Activated naive CD4-positive, alpha-beta T cell treated with anti-CD3 and anti-CD28 coated beads, Interleukin-2, amount 50 U/mL, for 16 hours (primary cell): ENCODE data around the gene VWA3A.
"Not testable (repeated sequence)": the region's sequence is repeated elsewhere in the genome, so short reads cannot be mapped to it uniquely, and the experiment has no call there.

Experiments
- DNase-seq: peaks from one replicate; pipeline ENCODE4 v3.0.0-alpha.2; 2020

Gene VWA3A

DNA sequence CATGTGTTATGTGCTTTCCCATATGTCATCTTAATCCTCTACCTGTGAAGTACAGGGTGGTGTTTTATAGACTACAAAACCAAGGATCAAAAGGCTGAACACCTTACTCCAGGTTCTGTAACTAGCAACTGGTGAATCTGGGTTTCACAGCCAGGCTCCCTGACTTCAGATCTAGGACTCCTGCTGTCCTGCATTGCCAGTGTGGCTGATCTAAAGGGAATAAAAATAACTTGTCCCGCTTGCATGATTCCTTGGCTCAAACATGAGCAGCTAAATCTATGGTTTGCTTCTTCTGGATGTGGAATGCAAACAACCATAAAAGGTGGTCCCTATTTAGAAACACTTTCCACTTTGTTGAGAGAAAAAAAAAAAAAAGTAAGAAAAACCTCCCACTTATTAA is 3.7 kb upstream of the VWA3A start:
- no peak for DNase-seq

DNA sequence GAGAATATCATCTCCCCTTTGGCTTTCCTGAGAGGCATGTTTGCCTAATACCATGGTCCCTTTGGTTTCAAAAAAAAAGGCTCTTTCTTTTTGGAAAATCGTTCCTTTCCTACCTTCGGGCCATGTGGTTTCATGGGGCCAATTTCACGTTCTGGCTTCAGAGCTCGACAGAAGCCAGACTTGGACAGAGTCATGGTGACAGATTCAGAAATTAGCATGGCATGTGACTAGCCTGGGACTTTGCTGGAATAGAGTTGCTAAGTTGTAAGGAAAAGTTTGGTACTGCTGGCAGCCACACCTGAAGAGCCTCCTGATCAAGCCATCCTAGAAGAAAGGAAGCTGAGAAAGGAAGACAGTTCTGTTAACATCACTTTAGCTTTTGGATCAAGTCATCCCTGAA is 2.4 kb upstream of the VWA3A start:
- DNase-seq: no peak

DNA sequence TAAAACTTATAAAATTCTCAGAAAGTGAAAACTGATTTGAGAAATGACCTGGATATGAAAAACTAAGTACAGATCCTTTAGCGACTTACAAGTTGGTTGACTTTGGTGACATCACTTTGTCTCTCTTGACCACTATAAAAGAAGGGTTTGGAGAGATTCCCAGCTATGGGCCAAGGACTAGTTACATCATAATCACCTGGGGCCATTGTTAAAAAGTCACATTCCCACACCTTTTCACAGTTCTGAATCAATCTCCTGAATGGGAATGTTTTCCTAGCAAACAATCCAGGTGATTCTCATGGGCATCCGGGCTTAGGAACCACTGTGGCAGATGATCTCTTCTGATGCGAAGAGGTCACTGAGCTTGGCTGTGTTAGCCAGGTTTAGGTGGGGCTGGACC is 620 bp upstream of the VWA3A start:
- DNase-seq: no peak

DNA sequence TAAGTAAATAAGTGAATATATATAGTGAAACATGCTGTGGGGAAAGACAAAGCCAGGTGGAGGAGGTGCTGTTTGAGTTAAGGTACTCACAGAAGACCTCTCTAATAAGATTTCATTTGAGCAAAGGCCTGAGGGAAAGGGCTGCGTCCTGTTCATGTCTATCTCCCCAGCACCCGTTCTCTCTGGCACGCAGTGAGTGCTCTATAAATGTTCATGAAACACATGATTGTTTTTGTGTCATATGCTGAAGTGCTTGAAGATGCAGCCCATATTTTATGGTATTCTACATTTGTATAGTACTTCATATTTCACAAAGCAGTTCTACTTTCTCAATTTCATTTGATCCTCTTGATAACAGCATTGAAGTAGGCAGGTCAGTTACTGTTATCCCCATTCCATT is 990 bp downstream of the VWA3A start:
- no peak for DNase-seq

DNA sequence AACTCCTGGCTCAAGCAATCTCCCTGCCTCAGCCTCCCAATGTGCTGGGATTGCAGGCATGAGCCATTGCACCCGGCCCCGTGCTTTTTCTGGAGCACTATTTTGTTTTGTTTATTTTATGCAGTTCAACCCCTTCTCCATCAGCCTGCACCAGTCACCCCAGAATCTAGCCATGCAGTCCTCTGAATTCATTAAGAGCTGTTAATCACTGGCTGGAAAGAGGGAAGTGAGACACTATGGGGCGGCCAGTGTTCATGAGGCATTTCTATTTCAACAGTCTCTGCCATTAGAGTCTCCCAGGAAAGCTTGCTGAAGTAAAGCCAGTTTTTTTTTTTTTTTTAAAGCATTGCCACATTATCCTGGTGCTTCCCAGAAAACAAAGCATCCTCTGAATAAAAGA is 1.7 kb downstream of the VWA3A start:
- DNase-seq: no peak

DNA sequence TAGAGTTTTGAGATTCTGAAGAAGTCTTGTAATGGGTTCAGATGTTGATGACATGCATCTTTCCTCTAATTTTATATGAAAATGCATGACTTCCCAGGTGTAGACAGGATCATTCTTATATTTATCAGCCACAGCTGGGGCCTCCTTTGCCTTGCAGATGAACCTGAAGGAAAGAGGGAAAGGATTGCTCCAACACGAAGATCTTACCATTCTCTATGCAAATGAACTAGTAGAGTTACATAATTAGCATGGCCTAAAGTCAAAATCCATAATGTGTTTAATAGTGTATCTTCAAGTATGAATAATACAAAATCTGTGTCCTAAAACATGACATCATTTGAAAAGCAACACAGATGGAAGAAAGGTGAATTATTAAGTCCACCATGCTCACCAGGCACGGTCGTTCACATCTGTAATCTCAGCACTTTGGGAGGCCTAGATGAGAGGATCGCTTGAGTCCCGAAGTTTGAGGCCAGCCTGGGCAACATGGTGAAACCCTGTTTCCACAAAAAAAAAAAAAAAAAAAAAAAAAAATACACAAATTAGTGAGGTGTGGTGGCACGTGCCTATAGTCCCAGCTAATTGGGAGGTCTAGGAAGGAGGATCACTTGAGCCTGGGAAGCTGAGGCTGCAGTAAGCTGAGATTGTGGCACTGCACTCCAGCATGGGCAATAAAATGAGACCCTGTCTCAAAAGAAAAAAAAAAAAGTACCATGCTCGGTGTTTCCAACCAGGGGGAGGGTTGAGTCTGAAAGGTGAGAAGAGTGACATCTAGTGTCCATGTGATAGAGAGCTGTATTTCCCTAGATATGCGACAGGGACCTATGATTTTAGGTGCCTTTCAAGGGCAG is 6.3 kb downstream of the VWA3A start:
- no peak for DNase-seq

DNA sequence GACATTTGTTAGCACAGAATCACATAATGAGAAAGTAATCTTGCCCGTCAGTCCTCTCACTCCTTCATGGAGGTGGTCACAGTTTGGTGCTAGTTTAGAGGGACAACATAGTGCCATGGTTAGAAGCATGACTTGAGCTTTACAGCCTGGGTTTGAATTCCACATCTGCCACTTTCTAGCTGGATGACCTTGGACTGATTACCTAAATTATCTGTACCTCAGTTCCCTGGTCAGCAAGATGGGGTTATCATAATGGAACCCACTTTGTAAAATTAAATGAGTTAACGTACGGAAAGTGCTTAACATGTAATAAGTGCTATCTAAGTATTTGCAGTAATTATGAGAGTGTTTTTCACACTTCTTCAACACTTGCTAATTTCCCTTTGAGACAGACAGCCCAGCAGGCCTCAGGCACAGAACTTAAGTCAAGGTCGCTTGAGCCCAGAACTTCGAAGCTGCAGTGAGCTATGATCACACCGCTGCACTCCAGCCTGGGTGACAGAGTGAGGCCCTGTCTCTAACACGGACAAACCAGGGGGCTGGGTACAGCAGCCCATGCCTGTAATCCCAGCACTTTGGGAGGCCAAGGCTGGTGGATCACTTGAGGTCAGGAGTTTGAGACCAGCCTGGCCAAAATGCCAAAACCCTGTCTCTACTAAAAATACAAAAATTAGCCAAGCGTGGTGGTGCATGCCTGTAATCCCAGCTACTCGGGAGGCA is 7.1 kb downstream of the VWA3A start:
- no peak for DNase-seq

DNA sequence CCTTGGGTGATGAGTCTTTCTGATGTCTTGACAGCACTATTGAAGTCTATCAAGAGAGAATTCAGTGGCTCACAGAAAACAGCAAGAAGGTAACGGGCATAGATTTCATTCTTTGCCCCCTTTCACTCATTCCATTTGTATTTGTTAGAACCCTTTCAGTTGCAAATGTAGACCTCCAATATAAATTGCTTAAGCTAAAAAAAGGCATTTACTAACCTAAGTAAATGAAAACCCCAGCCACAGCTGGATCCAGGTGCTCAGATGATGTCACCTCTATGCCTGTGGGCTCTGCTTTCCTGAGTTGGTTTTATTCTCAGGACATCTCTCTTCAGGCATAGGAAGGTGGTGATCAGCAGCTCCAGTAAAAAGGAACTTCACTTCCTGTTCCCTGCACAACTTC is 11.1 kb downstream of the VWA3A start:
- DNase-seq: no peak

DNA sequence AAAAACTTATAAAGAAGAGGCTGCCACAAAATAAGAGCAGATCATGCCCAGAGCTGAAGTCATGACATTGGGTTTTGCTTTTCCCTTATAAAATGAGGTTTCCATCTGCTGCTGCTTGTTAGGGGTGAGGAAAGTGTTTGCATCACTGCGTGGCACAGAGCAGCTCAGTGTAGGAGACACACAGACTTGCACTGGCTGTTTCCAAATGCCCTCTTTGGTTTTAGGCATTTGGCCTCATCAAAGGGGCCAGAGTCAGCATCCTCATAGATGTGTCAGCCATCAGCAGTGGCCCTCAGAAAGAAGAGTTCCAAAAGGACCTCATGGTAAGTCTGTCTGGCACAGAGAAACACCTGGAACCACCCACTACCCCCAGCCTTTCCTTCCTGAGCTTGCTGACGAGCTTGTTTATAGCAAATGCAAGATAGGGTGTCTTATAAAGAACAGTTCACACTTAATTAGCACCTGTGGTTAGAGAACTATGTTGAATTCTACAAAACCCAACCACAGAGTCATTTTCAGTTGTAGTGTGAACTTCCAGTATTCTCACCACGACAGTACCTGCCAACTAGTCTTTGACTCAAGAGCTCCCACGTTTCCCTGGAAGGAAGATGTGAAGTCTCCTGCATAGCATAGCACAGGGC is 17.0 kb downstream of the VWA3A start:
- no peak for DNase-seq

DNA sequence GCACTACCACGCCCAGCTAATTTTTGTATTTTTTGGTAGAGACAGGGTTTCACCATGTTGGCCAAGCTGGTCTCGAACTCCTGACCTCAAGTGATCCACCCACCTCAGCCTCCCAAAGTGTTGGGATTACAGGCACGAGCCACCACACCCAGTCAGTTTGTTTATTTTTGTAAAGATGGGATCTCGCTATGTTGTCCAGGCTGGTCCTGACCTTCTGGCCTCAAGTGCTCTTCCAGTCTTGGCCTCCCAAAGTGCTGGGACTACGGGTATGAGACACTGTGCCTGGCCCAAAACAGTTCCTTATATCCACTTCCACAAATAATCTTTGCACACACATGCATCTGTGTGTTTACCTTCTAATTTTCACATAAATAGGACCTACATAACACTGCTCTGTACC is 19.3 kb downstream of the VWA3A start:
- not testable (repeated sequence) for DNase-seq

DNA sequence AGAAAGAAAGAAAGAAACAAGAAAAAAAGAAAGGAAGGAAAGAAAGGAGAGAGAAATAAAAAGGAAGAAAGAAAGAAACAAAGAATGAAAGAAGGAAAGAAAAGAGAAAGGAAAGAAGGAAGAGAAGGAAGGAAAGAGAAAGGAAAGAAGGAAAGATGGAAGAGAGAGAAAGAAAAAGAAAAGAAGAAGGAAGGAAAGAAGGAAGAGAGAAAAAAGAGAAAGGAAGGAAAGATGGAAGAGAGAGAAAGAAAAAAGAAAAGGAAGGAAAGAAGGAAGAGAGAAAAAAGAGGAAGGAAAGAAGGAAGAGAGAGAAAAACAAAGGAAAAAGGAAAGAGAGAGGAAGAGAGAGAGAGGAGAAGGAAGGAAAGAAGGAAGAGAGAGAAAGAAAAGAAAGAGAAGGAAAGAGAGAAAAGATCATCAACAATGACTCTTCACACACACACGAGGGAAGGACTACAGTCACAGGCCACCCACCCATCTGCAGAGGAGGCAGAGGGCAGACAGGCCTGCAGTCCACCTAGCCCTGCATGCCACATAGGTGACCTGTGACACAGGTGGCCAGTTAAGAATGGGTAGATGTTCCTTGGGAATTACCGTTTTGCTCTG is 23.9 kb downstream of the VWA3A start:
- no peak for DNase-seq

DNA sequence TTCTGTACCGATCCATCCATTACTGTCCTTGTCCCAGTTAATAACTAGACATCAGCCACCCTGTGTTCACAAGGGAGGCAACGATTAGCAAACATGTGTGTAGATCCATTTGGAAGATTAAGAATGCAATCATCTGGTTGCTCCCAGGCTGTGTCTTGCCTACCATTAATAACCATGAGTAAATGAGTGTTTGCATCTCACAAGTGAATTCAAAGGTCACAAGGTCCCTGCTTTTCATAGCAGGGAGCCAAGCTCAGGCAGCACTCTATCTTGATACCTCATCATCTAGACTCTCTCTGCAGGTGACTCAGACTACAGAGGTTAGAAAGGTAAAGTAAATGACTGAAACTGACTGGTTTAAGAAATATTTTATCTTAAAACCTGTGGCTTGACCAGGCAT is 25.3 kb downstream of the VWA3A start:
- DNase-seq: no peak

DNA sequence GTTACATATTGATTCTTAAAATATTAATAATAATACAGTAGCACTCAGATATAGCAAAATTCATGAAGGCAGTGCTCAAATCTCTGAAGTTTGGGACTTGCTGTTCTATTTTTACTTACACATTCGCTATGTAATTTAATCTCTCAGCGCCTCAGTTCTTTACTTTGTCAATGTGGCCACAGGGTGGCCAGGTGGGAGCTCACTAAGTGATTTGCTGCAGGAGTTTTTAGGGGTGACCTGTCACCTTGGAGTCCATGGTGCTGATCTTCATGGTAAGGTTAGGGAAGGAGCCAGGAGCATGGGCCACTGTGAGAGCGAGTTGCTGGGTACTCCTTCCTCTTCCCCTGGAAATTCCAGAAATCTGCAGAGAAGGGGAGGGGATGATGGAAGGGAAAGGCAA is 28.1 kb downstream of the VWA3A start:
- no peak for DNase-seq

DNA sequence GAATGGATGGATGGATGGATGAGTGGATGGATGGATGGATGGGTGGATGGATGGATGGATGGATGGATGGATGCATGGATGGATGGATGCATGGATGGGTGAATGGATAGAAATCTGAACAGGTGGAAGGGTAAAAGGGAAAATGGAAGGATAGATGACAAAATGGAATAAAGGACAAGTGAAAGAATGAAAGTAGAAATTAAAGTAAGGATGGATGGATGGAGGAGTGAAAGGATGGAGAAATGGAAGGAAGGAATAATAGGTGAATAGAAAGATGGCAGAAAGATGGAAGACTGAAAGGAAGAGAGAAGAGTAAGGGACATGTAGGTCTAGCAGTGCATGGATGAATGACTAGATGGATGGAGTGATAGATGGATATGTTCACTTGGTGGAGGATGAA is 29.9 kb downstream of the VWA3A start:
- no peak for DNase-seq

DNA sequence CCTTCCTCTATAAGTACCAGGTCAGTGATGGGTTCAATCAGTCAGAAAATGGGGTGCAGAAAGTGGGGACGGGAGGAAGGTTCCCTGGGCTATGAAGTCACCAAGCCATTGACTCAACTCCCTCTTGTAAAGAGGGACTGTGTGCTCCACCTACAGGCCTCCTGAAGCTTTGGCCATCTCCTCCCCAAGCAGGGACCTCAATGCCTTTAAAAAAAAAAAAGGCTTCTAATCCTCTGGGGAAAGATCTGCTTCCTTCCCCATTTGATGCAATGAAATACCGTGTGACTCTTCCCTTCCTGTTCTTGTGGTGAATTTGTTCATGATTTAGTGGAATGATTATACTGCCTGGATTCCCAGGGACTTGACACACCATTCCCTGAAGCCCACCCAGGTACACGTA is 30.8 kb downstream of the VWA3A start:
- DNase-seq: no peak

DNA sequence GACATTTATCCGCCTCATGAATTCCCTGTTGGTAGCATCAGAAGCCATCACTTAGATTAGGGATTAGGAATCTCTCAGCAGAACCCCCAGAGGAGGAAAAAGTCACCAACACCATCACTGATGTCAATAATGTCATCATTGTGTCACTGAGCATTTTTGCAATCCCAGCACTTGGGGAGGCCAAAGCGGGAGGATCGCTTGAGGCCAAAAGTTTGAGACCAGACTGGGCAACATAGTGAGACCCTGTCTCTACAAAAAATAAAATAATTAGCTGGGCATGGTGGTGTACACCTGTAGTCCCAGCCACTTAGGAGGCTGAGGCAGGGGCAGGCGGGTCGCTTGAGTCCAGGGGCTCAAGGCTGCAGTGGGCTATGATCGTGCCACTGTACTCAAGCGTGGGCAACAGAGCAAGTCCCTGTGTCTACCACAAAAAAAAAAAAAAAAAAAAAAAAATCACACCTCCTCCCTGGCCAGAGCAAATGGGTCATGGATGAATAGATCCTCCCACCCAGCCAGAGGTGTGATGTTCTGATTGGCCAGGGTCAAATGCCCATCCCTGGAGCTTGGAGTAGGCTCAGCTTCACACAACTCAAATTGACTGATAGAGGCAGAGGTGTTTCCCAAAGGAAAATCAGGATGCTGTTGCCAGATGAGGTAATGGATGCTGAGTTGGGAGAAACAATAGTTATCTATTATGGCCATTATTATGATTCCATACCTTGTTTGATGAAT is 31.6 kb downstream of the VWA3A start:
- no peak for DNase-seq

DNA sequence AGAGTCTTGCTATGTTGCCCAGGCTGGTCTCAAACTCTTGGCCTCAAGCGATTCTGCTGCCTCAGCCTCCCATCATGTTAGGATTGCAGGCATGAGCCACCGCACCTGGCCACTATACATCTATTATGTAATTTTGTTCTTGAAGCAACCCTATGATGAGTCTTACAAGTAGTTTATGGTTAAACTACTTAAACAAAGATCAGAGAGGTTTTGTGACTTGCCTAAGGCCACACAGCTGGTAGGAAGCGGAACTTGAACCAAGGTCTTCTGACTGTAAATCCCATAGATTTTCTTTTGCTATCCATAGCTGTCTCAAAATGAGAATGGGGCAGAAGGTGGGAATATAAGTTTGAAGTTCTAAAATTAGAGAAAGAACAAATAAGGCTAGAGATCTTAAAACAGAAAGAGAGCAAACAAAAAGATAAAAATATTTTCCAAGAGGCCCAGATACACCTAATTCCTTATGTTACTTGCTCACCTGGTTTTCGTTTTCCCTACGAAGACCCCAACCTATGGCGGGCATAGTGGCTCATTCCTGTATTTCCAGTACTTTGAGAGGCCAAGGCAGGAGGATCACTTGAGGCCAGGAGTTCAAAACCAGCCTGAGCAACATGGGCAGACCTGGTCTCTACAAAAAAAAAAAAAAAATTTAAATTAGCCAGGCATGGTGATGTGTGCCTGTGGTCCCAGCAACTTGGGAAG is 32.4 kb downstream of the VWA3A start:
- DNase-seq: no peak

DNA sequence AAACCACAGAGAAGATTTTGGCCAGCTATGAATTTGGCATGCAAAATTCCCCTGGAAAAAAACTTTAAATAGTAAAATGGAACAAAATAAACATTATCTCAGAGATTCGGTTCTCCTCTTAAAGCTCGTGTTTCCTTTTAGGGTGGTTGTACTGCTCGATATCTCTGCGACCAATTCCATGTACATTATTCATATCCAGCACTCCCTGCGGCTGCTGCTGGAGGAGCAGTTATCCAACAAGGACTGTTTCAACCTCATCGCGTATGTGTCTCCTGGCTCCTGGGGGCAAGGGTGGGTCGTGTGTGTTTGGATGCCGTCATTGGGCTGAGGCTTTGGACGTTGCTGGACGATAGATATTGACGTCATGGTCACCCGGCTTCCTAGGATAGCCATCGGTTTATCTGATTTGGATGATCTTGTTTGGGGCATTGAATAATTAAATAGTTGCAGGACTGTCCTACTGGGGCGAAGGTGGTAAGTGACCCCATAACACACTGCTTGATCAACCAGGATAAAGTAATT is 33.8 kb downstream of the VWA3A start:
- DNase-seq: no peak

DNA sequence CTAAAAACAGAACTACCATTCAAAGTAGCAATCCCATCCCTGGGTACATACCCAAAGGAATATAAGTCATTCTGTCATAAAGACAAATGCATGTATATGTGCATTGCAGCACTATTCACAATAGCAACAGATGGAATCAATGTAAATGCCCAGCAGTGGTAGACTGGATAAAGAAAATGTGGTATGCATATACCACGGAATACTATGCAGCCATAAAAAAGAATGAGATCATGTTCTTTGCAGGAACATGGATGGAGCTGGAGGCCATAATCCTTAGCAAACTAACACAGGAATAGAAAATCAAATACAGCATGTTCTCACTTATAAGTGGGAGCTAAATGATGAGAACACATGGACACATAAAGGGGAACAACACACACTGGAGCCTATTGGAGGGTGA is 36.2 kb downstream of the VWA3A start:
- not testable (repeated sequence) for DNase-seq

DNA sequence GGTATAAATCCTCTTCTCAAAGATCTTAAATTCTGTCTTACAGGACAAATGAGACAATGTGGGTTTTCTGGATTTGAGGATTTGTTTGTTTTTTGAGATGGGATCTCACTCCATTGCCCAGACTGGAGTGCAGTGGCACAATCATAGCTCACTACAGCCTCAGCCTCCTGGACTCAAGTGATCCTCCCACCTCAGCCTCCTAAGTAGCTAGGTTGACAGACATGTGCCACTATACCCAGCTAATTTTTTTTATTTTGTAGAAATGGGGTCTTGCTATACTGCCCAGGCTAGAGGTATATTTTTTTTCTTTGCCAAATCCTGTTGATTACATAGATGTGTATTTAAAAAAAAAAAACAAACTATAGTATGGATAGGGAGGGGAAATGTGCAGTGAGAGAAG is 38.2 kb downstream of the VWA3A start:
- DNase-seq: no peak

DNA sequence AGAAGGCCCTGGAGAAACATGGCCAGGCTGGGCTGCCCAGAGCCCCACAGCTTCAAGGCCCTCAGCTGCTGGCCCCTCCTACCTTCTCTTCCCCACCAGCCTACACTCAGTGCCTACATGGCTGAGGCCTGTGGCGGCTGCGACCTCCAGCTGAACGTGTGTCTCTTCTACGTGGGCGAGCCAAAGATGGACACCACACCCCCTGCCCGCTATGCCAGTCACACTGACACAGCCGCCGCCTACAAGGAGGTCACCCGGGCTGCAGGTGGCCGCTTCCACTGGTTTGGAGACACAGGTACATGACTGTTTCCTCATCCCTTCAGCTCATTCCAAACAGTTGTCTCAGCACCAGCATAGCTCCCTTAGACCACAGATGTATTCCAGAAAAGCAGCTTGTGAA is 40.5 kb downstream of the VWA3A start:
- no peak for DNase-seq

DNA sequence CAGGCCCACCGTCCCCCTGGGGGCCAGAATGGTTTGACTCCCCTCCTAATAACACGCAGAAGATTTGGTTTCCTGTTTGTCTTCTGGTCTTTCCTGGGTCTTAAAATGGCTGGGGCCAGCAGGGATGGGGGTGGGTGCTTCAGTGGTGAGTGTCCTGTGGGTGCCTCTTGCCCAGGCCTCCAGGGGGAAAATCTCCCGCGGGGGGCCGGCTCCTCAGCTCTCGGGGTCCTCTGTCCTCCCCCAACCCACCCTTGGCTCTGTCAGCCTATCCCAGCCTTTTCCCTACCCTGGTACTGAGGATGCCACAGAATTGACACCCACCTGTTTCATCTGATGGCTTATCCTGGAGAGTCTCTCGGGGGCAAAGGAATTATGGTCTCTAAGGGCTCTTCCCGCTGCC is 46.1 kb downstream of the VWA3A start:
- DNase-seq: no peak
